ENCODE measurements around the gene NBL1. TPM values are rescaled to one million over a fixed set of nuclear protein-coding genes. Genes with fewer than 3 reads are reported as not detected.

The NBL1 gene
- total and polyA plus RNA-seq, 4 donors, result 0.72 to 4.4 (median 1.7) TPM

DNA sequence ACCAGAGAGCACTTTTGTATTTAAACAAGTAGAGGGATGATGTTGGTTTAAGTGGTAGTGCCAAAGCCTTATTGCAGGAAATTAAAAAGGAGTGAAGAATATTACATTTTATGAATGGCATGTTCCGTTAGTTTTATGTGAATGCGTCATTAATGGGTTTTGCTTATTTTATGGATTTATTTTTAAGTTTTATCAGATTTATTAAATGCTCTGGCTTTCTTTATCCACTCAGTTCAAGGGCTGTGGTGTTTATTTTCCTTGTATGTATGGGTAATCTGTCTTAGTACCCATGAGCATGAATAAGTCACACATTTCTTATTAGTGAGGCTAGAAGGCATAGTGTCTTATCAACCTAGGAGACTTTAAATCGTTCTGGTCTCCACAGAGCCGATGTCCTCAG is 41.6 kb upstream of the NBL1 start:
- H3K4me1 ChIP-seq (ENCODE audit: control insufficient read depth in 4 of 4, insufficient read depth in 4 of 4, low read length in 3 of 4), result peaks cover 5 to 17% (median 13%) of the 10 kb centered on the region in 4 donors

DNA sequence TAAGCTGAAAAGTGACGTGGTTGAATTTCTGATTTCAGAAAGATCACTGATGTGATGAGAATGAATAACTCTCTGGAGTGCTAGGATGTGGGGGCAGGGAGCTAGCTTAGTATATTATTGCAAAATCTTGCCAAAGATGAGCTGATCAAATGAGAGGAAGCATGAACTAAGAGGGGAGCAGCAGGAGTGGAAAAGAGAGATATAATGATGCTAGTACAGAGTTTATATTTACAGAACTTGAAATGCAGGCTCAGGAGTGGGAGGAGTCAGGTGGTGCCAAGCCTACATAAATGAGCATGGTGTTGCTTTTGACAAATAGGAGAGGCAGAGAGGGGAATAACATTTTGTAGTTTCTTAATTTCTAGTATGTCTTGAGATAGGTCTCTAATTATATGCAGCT is 38.1 kb upstream of the NBL1 start:
- Histone ChIP-seq H3K9ac (ENCODE audit: low read depth in 1 of 2, low read length in 2 of 2) (no peak overlapping the region), H3K27me3 (ENCODE audit: control insufficient read depth in 4 of 4, insufficient read depth in 4 of 4, low read length in 3 of 4) (no peaks in the 10 kb centered on the region), H3K27ac (ENCODE audit: low read depth in 1 of 2, low read length in 2 of 2) (no peak overlapping the region), H3K9me3 (ENCODE audit: control insufficient read depth in 4 of 4, low read length in 3 of 4) (no peaks in the 10 kb centered on the region), H3K4me3 (ENCODE audit: low read depth in 1 of 3, low read length in 3 of 3) (no peak overlapping the region), H3K4me1 (ENCODE audit: control insufficient read depth in 4 of 4, insufficient read depth in 4 of 4, low read length in 3 of 4) (peaks cover 5 to 16% (median 12%) of the 10 kb centered on the region in 4 donors), H3K36me3 (ENCODE audit: control insufficient read depth in 4 of 4, insufficient read depth in 3 of 4, low read depth in 1 of 4, low read length in 3 of 4) (no peaks in the 10 kb centered on the region)
- TF ChIP-seq EGR1 (IDR thresholded peaks at IDR 0.05; ENCODE audit: low read depth in 2 of 2), result no peak
- TF ChIP-seq NR2F2 (IDR thresholded peaks at IDR 0.05), result no peak
- TF ChIP-seq RAD21 (IDR thresholded peaks at IDR 0.05), result no peak
- no peak for TF ChIP-seq JUND (IDR thresholded peaks at IDR 0.05)
- no peak for TF ChIP-seq HNF4G (IDR thresholded peaks at IDR 0.05)
- TF ChIP-seq TAF1 (conservative IDR thresholded peaks at IDR 0.05), result no peak
- 89% methylated on average over 1 of the region's 1 CpG for WGBS
- DNase-seq (ENCODE audit: low spot score), result no peak

More for the DNA sequence above, 41.6 kb upstream of the NBL1 start:
- WGBS, result 90% methylated on average over 4 of the region's 4 CpGs
- TF ChIP-seq SP1 (IDR thresholded peaks at IDR 0.05) (no peak), YY1 (IDR thresholded peaks at IDR 0.05) (no peak), RAD21 (IDR thresholded peaks at IDR 0.05) (no peak), EGR1 (IDR thresholded peaks at IDR 0.05; ENCODE audit: low read depth in 2 of 2) (no peak), TAF1 (conservative IDR thresholded peaks at IDR 0.05) (no peak), NR2F2 (IDR thresholded peaks at IDR 0.05) (no peak), RXRA (IDR thresholded peaks at IDR 0.05) (no peak), GABPA (IDR thresholded peaks at IDR 0.05 in 1 of 2, conservative IDR thresholded peaks at IDR 0.05 in 1 of 2) (no peak), HNF4G (IDR thresholded peaks at IDR 0.05) (no peak), FOXA1 (IDR thresholded peaks at IDR 0.05) (no peak)
- TF ChIP-seq, protein P1, sequence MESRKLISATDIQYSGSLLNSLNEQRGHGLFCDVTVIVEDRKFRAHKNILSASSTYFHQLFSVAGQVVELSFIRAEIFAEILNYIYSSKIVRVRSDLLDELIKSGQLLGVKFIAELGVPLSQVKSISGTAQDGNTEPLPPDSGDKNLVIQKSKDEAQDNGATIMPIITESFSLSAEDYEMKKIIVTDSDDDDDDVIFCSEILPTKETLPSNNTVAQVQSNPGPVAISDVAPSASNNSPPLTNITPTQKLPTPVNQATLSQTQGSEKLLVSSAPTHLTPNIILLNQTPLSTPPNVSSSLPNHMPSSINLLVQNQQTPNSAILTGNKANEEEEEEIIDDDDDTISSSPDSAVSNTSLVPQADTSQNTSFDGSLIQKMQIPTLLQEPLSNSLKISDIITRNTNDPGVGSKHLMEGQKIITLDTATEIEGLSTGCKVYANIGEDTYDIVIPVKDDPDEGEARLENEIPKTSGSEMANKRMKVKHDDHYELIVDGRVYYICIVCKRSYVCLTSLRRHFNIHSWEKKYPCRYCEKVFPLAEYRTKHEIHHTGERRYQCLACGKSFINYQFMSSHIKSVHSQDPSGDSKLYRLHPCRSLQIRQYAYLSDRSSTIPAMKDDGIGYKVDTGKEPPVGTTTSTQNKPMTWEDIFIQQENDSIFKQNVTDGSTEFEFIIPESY (IDR thresholded peaks at IDR 0.05), result no peak
- TF ChIP-seq, protein P2, sequence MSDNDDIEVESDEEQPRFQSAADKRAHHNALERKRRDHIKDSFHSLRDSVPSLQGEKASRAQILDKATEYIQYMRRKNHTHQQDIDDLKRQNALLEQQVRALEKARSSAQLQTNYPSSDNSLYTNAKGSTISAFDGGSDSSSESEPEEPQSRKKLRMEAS (IDR thresholded peaks at IDR 0.05), result no peak
- TF ChIP-seq, protein P3, sequence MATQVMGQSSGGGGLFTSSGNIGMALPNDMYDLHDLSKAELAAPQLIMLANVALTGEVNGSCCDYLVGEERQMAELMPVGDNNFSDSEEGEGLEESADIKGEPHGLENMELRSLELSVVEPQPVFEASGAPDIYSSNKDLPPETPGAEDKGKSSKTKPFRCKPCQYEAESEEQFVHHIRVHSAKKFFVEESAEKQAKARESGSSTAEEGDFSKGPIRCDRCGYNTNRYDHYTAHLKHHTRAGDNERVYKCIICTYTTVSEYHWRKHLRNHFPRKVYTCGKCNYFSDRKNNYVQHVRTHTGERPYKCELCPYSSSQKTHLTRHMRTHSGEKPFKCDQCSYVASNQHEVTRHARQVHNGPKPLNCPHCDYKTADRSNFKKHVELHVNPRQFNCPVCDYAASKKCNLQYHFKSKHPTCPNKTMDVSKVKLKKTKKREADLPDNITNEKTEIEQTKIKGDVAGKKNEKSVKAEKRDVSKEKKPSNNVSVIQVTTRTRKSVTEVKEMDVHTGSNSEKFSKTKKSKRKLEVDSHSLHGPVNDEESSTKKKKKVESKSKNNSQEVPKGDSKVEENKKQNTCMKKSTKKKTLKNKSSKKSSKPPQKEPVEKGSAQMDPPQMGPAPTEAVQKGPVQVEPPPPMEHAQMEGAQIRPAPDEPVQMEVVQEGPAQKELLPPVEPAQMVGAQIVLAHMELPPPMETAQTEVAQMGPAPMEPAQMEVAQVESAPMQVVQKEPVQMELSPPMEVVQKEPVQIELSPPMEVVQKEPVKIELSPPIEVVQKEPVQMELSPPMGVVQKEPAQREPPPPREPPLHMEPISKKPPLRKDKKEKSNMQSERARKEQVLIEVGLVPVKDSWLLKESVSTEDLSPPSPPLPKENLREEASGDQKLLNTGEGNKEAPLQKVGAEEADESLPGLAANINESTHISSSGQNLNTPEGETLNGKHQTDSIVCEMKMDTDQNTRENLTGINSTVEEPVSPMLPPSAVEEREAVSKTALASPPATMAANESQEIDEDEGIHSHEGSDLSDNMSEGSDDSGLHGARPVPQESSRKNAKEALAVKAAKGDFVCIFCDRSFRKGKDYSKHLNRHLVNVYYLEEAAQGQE (IDR thresholded peaks at IDR 0.05), result no peak
- TF ChIP-seq, protein P4, sequence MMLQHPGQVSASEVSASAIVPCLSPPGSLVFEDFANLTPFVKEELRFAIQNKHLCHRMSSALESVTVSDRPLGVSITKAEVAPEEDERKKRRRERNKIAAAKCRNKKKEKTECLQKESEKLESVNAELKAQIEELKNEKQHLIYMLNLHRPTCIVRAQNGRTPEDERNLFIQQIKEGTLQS (IDR thresholded peaks at IDR 0.05), result no peak
- H3K27ac ChIP-seq (ENCODE audit: low read depth in 1 of 2, low read length in 2 of 2), result no peak overlapping the region
- DNase-seq (ENCODE audit: low spot score), result no peak
- H3K9me3 ChIP-seq (ENCODE audit: control insufficient read depth in 4 of 4, low read length in 3 of 4), result no peaks in the 10 kb centered on the region
- no peak overlapping the region for H3K9ac ChIP-seq (ENCODE audit: low read depth in 1 of 2, low read length in 2 of 2)
- H3K4me3 ChIP-seq (ENCODE audit: low read depth in 1 of 3, low read length in 3 of 3), result no peak overlapping the region
- H3K36me3 ChIP-seq (ENCODE audit: control insufficient read depth in 4 of 4, insufficient read depth in 3 of 4, low read depth in 1 of 4, low read length in 3 of 4), result no peaks in the 10 kb centered on the region
- no peaks in the 10 kb centered on the region for H3K27me3 ChIP-seq (ENCODE audit: control insufficient read depth in 4 of 4, insufficient read depth in 4 of 4, low read length in 3 of 4)
